ENCODE data around the gene PLA2G7. TPM values are rescaled to one million over a fixed set of nuclear protein-coding genes. Genes with fewer than 3 reads are reported as not detected.

Gene PLA2G7
- total RNA-seq, 1 donor from 2014 or later = 0.48 TPM

DNA sequence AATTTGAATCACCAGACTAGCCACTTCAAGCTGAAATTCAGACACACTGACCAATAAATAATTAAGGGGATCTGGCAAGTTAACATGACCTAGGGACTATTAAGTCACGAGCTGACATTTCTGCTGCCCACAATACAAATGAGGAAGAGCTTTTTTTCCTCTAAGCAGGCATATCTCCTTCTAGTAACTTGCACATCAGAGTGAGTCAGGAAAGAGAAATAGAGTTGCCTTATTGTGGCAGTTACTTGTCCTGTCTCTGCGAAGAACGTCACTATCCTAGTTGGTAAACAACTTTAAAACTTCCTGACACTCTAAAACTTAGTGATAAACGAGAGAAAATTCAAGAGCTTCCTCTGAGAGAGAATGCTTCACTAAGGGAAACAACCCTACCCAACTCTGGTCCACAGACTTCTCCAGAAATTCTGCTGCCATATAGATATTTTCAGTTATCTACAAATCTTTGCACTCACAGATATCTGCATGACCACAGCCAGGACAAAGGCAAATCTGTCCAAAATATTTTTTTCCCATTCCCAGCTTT lies 4.2 kb downstream of the PLA2G7 start:
- Mint-ChIP-seq H3K36me3 (ENCODE audit: low read depth, unreplicated experiment) (no peaks in the 10 kb centered on the region), H3K27me3 (ENCODE audit: low read depth, unreplicated experiment) (peaks cover 25% of the 10 kb centered on the region), H3K4me1 (ENCODE audit: low read depth, unreplicated experiment) (no peaks in the 10 kb centered on the region), H3K4me3 (ENCODE audit: unreplicated experiment) (no peak overlapping the region), H3K27ac (ENCODE audit: unreplicated experiment) (no peak overlapping the region), H3K9me3 (ENCODE audit: unreplicated experiment) (no peaks in the 10 kb centered on the region)
- Histone ChIP-seq H3K79me2 (ENCODE audit: insufficient read depth, low read length) (no peaks in the 10 kb centered on the region), H2AFZ (ENCODE audit: low read depth, low read length) (no peak overlapping the region), H3K4me1 (ENCODE audit: insufficient read depth, low read length) (peaks cover 10% of the 10 kb centered on the region), H3K4me2 (ENCODE audit: low read length) (no peak overlapping the region), H3K36me3 (ENCODE audit: insufficient read depth, low read length) (no peaks in the 10 kb centered on the region), H3K9ac (ENCODE audit: low read length) (no peak overlapping the region), H4K20me1 (ENCODE audit: insufficient read depth, low read length) (no peaks in the 10 kb centered on the region), H3K27me3 (ENCODE audit: insufficient read depth, low read length) (peaks cover 5% of the 10 kb centered on the region), H3K9me3 (ENCODE audit: insufficient read depth, low read depth, low read length) (no peaks in the 10 kb centered on the region), H3K27ac (ENCODE audit: low read depth, low read length) (no peak overlapping the region), H3K4me3 (ENCODE audit: insufficient read depth, low read depth, low read length) (no peak overlapping the region)
- no peak for DNase-seq (ENCODE audit: low read depth)
- FAIRE-seq = no peak
- TF ChIP-seq, protein P1, sequence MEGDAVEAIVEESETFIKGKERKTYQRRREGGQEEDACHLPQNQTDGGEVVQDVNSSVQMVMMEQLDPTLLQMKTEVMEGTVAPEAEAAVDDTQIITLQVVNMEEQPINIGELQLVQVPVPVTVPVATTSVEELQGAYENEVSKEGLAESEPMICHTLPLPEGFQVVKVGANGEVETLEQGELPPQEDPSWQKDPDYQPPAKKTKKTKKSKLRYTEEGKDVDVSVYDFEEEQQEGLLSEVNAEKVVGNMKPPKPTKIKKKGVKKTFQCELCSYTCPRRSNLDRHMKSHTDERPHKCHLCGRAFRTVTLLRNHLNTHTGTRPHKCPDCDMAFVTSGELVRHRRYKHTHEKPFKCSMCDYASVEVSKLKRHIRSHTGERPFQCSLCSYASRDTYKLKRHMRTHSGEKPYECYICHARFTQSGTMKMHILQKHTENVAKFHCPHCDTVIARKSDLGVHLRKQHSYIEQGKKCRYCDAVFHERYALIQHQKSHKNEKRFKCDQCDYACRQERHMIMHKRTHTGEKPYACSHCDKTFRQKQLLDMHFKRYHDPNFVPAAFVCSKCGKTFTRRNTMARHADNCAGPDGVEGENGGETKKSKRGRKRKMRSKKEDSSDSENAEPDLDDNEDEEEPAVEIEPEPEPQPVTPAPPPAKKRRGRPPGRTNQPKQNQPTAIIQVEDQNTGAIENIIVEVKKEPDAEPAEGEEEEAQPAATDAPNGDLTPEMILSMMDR (IDR thresholded peaks at IDR 0.05; ENCODE audit: insufficient read depth, low read depth, low read length) = no peak
- TF ChIP-seq EZH2 (IDR thresholded peaks at IDR 0.05; ENCODE audit: insufficient read depth, low read length) = no peak

DNA sequence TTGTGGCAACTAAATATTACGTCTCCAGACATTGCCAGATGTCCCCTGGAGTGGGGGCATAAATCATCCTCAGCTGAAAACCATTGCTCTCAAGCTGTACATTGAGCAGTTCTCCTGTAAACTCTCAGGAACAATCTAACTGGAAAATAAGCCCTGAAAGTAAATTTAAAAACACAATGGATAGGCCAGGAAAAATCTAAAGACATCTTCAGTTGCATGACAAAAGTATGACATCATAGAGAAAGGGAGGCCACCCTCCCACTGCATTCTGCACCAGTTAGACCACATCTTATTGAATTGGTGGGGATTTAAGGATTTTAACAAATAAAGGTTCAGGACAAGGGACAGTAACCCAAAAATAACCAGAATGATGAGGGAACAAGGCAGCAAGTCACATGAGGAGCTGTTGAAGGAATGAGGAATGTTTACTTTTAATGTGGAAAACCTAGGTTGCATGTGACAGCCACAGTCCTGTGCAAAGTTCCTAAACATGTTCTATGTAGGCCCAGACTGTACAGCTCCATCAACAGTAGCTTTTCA lies 5.3 kb downstream of the PLA2G7 start:
- Histone ChIP-seq H3K27me3 (ENCODE audit: insufficient read depth, low read length) (no peaks in the 10 kb centered on the region), H3K4me2 (ENCODE audit: low read length) (no peak overlapping the region), H3K4me3 (ENCODE audit: insufficient read depth, low read depth, low read length) (no peak overlapping the region), H2AFZ (ENCODE audit: low read depth, low read length) (no peak overlapping the region), H3K4me1 (ENCODE audit: insufficient read depth, low read length) (peaks cover under 1% of the 10 kb centered on the region), H4K20me1 (ENCODE audit: insufficient read depth, low read length) (no peaks in the 10 kb centered on the region), H3K9me3 (ENCODE audit: insufficient read depth, low read depth, low read length) (no peaks in the 10 kb centered on the region), H3K36me3 (ENCODE audit: insufficient read depth, low read length) (no peaks in the 10 kb centered on the region), H3K79me2 (ENCODE audit: insufficient read depth, low read length) (no peaks in the 10 kb centered on the region), H3K27ac (ENCODE audit: low read depth, low read length) (no peak overlapping the region), H3K9ac (ENCODE audit: low read length) (no peak overlapping the region)
- H3K27ac Mint-ChIP-seq (ENCODE audit: unreplicated experiment) = no peak overlapping the region
- H3K36me3 Mint-ChIP-seq (ENCODE audit: low read depth, unreplicated experiment) = no peaks in the 10 kb centered on the region
- peaks cover 19% of the 10 kb centered on the region for H3K27me3 Mint-ChIP-seq (ENCODE audit: low read depth, unreplicated experiment)
- no peaks in the 10 kb centered on the region for H3K4me1 Mint-ChIP-seq (ENCODE audit: low read depth, unreplicated experiment)
- TF ChIP-seq, protein P1 (IDR thresholded peaks at IDR 0.05; ENCODE audit: insufficient read depth, low read depth, low read length) = no peak
- TF ChIP-seq EZH2 (IDR thresholded peaks at IDR 0.05; ENCODE audit: insufficient read depth, low read length) = no peak
- DNase-seq (ENCODE audit: low read depth) (no peak), FAIRE-seq (no peak)
- no peak overlapping the region for H3K4me3 Mint-ChIP-seq (ENCODE audit: unreplicated experiment)
- H3K9me3 Mint-ChIP-seq (ENCODE audit: unreplicated experiment) = no peaks in the 10 kb centered on the region

DNA sequence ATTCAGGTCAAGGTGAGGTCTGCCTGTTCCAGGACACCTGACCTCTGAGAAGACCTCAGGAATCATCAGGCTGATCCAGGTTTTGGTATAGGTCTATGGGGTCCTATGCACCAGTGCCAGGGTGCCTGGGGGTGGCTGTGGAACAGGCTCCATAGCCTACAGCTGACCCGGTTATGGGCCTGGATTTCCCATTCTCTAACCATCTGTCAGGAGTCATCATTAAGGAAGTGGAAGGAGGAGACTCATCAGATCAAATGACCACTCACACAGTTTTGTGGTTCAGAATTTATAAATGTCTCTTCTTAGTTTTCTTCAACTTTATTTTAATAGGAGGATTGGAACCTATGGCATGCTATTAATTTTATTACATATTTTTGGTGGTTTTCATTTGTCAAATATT lies 14.8 kb downstream of the PLA2G7 start:
- Histone ChIP-seq H3K36me3 (ENCODE audit: insufficient read depth, low read length) (no peaks in the 10 kb centered on the region), H3K79me2 (ENCODE audit: insufficient read depth, low read length) (no peaks in the 10 kb centered on the region), H3K4me1 (ENCODE audit: insufficient read depth, low read length) (no peaks in the 10 kb centered on the region), H2AFZ (ENCODE audit: low read depth, low read length) (no peak overlapping the region), H3K9ac (ENCODE audit: low read length) (no peak overlapping the region), H4K20me1 (ENCODE audit: insufficient read depth, low read length) (no peaks in the 10 kb centered on the region), H3K4me3 (ENCODE audit: insufficient read depth, low read depth, low read length) (no peak overlapping the region), H3K4me2 (ENCODE audit: low read length) (no peak overlapping the region), H3K9me3 (ENCODE audit: insufficient read depth, low read depth, low read length) (no peaks in the 10 kb centered on the region), H3K27me3 (ENCODE audit: insufficient read depth, low read length) (peaks cover 2% of the 10 kb centered on the region), H3K27ac (ENCODE audit: low read depth, low read length) (no peak overlapping the region)
- Mint-ChIP-seq H3K36me3 (ENCODE audit: low read depth, unreplicated experiment) (no peaks in the 10 kb centered on the region), H3K27ac (ENCODE audit: unreplicated experiment) (no peak overlapping the region), H3K27me3 (ENCODE audit: low read depth, unreplicated experiment) (peaks cover 25% of the 10 kb centered on the region), H3K9me3 (ENCODE audit: unreplicated experiment) (peaks cover 3% of the 10 kb centered on the region), H3K4me1 (ENCODE audit: low read depth, unreplicated experiment) (peaks cover 2% of the 10 kb centered on the region), H3K4me3 (ENCODE audit: unreplicated experiment) (no peak overlapping the region)
- TF ChIP-seq EZH2 (IDR thresholded peaks at IDR 0.05; ENCODE audit: insufficient read depth, low read length) = no peak
- TF ChIP-seq, protein P1 (IDR thresholded peaks at IDR 0.05; ENCODE audit: insufficient read depth, low read depth, low read length) = no peak
- FAIRE-seq (no peak), DNase-seq (ENCODE audit: low read depth) (no peak)

Measured in astrocyte (in vitro differentiated cells and primary cell).